Measurements from ENCODE around the gene GPR39.

GPR39 gene

GRCh38 chr2:132681766-132682165 lies 265.2 kb downstream of the GPR39 start:
- no peak for DNase-seq

GRCh38 chr2:132690664-132691303 lies 274.2 kb downstream of the GPR39 start:
- no peak for DNase-seq

GRCh38 chr2:132691556-132691955 lies 275.0 kb downstream of the GPR39 start:
- no peak for DNase-seq

- peak; percentile 47 for DNase-seq
Measured at GRCh38 chr2:132692816-132693215, 276.2 kb downstream of the GPR39 start.

All from fibroblast of skin of right quadriceps (primary cell).